Renal pelvis (tissue), 4 donors: ENCODE data around the gene CPB1. TPM values are rescaled to one million over a fixed set of nuclear protein-coding genes. Genes with fewer than 3 reads are reported as not detected.

Source experiments
- DNase-seq: peaks from one replicate; pipeline ENCODE4 v3.0.0-alpha.2; 2013
- polyA plus RNA-seq, 3 donors: library from polyadenylated mRNA; unstranded; fragments of 120-200 nt; gene quantifications; one replicate each; pipeline ENCODE4 v1.2.1, GENCODE V29; 2013; ENCODE audit not compliant: insufficient read length in 3 of 3

CPB1 gene
- polyA plus RNA-seq, 3 donors, result 0.58 to 0.95 (median 0.73) TPM

GRCh38 chr3:148881286-148881685, 53.7 kb downstream of the CPB1 start:
- no peak for DNase-seq

GRCh38 chr3:148882288-148882687, 54.7 kb downstream of the CPB1 start:
- DNase-seq, result no peak

GRCh38 chr3:148883163-148883562, 55.6 kb downstream of the CPB1 start:
- no peak for DNase-seq

- no peak for DNase-seq
Measured at GRCh38 chr3:148884261-148884660, 56.6 kb downstream of the CPB1 start.

GRCh38 chr3:148889828-148890227, 62.2 kb downstream of the CPB1 start:
- no peak for DNase-seq

- no peak for DNase-seq
Measured at GRCh38 chr3:148896062-148896461, 68.5 kb downstream of the CPB1 start.

- no peak for DNase-seq
Measured at GRCh38 chr3:148901987-148902791, 74.6 kb downstream of the CPB1 start.

GRCh38 chr3:148903022-148903442, 75.4 kb downstream of the CPB1 start:
- DNase-seq, result no peak

- DNase-seq, result no peak
Measured at GRCh38 chr3:148903941-148904340, 76.3 kb downstream of the CPB1 start.

GRCh38 chr3:148906667-148907066, 79.1 kb downstream of the CPB1 start:
- no peak for DNase-seq

Other genes with a start within 250 kb of the CPB1 start
- 10 to 100 TPM; 14.1 to 24.3 (median 17.7) TPM for gene AGTR1, start 129.9 kb upstream of the CPB1 start, polyA plus RNA-seq
- gene CPA3, start 37.5 kb downstream of the CPB1 start, polyA plus RNA-seq, result under 1 TPM; 0.40 to 0.46 (median 0.42) TPM
- 10 to 100 TPM; 24.2 to 27.0 (median 26.5) TPM for gene GYG1, start 163.7 kb downstream of the CPB1 start, polyA plus RNA-seq